CD14-positive monocyte (primary cell): ENCODE results near the gene GNG13. TPM values are rescaled to one million over a fixed set of nuclear protein-coding genes. Genes with fewer than 3 reads are reported as not detected.

Experiments
- DNase-seq, 3 donors: peaks; one replicate each; pipeline ENCODE4 v3.0.0-alpha.2; 2011 to 2022
- H2AFZ ChIP-seq: 2 replicates; pipeline ENCODE4 v1.6.0; 2012; ENCODE audit warnings: mild to moderate bottlenecking, low read depth, low read length, inconsistent platforms; ENCODE audit not compliant: insufficient read depth, poor library complexity, severe bottlenecking
- H3K27ac ChIP-seq, 2 donors: 1 replicate in 1 of 2; 2 replicates in 1 of 2; pipeline ENCODE4 v1.5.1; 2012 to 2013; ENCODE audit warnings: low read length in 2 of 2, control low read depth in 1 of 2, inconsistent platforms in 1 of 2, low read depth in 1 of 2, mild to moderate bottlenecking in 1 of 2
- H3K27me3 ChIP-seq, 2 donors: one replicate each; pipeline versions ENCODE4 v1.6.0 to v1.6.1; 2011 to 2013; ENCODE audit warnings: low read length in 2 of 2; ENCODE audit not compliant: control insufficient read depth in 2 of 2, insufficient read depth in 2 of 2
- H3K36me3 ChIP-seq, 2 donors: replicated peaks in 1 of 2; 1 replicate in 1 of 2; 2 replicates in 1 of 2; pipeline versions ENCODE4 v1.5.1 to v1.6.1; 2012 to 2013; ENCODE audit warnings: low read length in 2 of 2, control low read depth in 1 of 2, inconsistent platforms in 1 of 2, mild to moderate bottlenecking in 1 of 2; ENCODE audit not compliant: insufficient read depth in 2 of 2, control insufficient read depth in 1 of 2
- H3K4me1 ChIP-seq, 2 donors: 1 replicate in 1 of 2; 2 replicates in 1 of 2; pipeline versions ENCODE4 v1.5.1 to v1.6.1; 2012 to 2013; ENCODE audit warnings: low read length in 2 of 2, control low read depth in 1 of 2, inconsistent platforms in 1 of 2, mild to moderate bottlenecking in 1 of 2, moderate library complexity in 1 of 2; ENCODE audit not compliant: insufficient read depth in 2 of 2, control insufficient read depth in 1 of 2
- H3K4me2 ChIP-seq: replicated peaks from 2 replicates; pipeline ENCODE3; 2012; ENCODE audit warnings: low read length, moderate library complexity, mild to moderate bottlenecking; ENCODE audit not compliant: poor library complexity, severe bottlenecking; ENCODE audit errors: extremely low read depth
- H3K4me3 ChIP-seq, 3 experiments: fragments of 200-600 bp in 1 of 3; sonication (generic) in 1 of 3; replicated peaks in 1 of 3; 1 replicate in 2 of 3; 2 replicates in 1 of 3; pipeline ENCODE4 v1.5.1; 2011 to 2013; ENCODE audit warnings: low read length in 3 of 3, mild to moderate bottlenecking in 3 of 3, control low read depth in 2 of 3, low read depth in 2 of 3, inconsistent platforms in 1 of 3, moderate library complexity in 1 of 3
- H3K79me2 ChIP-seq: 2 replicates; pipeline ENCODE4 v1.6.0; 2012; ENCODE audit warnings: mild to moderate bottlenecking, control low read depth, inconsistent platforms, low read length, moderate library complexity; ENCODE audit not compliant: insufficient read depth
- H3K9ac ChIP-seq: 2 replicates; pipeline ENCODE4 v1.6.0; 2017; ENCODE audit warnings: low read length, mild to moderate bottlenecking; ENCODE audit not compliant: insufficient read depth, poor library complexity, severe bottlenecking
- H3K9me3 ChIP-seq, 2 donors: replicated peaks in 1 of 2; 1 replicate in 1 of 2; 2 replicates in 1 of 2; pipeline versions ENCODE4 v1.5.1 to v1.6.1; 2012 to 2013; ENCODE audit warnings: low read length in 2 of 2, control low read depth in 1 of 2; ENCODE audit not compliant: control insufficient read depth in 1 of 2, insufficient read depth in 1 of 2
- H4K20me1 ChIP-seq: 2 replicates; pipeline ENCODE4 v1.6.0; 2012; ENCODE audit warnings: mild to moderate bottlenecking, low read length, control low read depth, moderate library complexity; ENCODE audit not compliant: insufficient read depth
- H3K27ac Mint-ChIP-seq, 7 donors: one replicate each; pipeline ENCODE4 v1.8.0; 2020; ENCODE audit warnings: mild to moderate bottlenecking in 7 of 7, mixed read lengths in 7 of 7, moderate library complexity in 6 of 7, inconsistent platforms in 2 of 7
- H3K27me3 Mint-ChIP-seq, 3 donors: one replicate each; pipeline ENCODE4 v1.8.0; 2021 to 2022; ENCODE audit warnings: low read depth in 3 of 3, mild to moderate bottlenecking in 3 of 3, mixed read lengths in 3 of 3, moderate library complexity in 3 of 3, inconsistent platforms in 1 of 3
- H3K36me3 Mint-ChIP-seq, 2 donors: one replicate each; pipeline ENCODE4 v1.8.0; 2020; ENCODE audit warnings: mixed read lengths in 2 of 2, inconsistent platforms in 1 of 2, mild to moderate bottlenecking in 1 of 2
- H3K4me1 Mint-ChIP-seq: one replicate; pipeline ENCODE4 v1.8.0; 2020; ENCODE audit warnings: mild to moderate bottlenecking, mixed read lengths
- H3K4me3 Mint-ChIP-seq, 2 donors: one replicate each; pipeline ENCODE4 v1.8.0; 2020; ENCODE audit warnings: mild to moderate bottlenecking in 2 of 2, mixed read lengths in 2 of 2, moderate library complexity in 1 of 2
- H3K9me3 Mint-ChIP-seq, 7 donors: one replicate each; pipeline ENCODE4 v1.8.0; 2020 to 2022; ENCODE audit warnings: mixed read lengths in 7 of 7, mild to moderate bottlenecking in 6 of 7, moderate library complexity in 6 of 7, inconsistent platforms in 2 of 7
- WGBS: methylation state at CpG from one replicate; pipeline ENCODE4 v1.1.5; 2013; ENCODE audit warnings: missing lambda C conversion rate; ENCODE audit not compliant: insufficient coverage; 5-methylcytosine and 5-hydroxymethylcytosine counted together
- intact Hi-C, 2 donors: fragments of 100-400 bp; cut with micrococcal nuclease; formaldehyde crosslinking; loops; one replicate each; pipeline versions ENCODE4 v1.15.0 to v1.15.1; 2023
- polyA plus RNA-seq, 3 donors: library from polyadenylated mRNA; depleted of rRNA in 1 of 3; unstranded in 2 of 3; stranded (reverse) in 1 of 3; fragments of 300-500 nt in 2 of 3; fragments of >200 nt in 1 of 3; fragmentation: Illumina TruSeq in 2 of 3; gene quantifications; 1 replicate in 2 of 3; 2 replicates in 1 of 3; pipeline ENCODE4 v1.2.3, GENCODE V29; 2012 to 2021
- TF ChIP-seq, protein P1 (sequence below): fragments of 200-600 bp; IDR thresholded peaks from one replicate; pipeline ENCODE4 v1.8.0; 2022; ENCODE audit warnings: antibody characterized with exemption, mild to moderate bottlenecking

GNG13 gene
- polyA plus RNA-seq, 3 donors: not detected

DNA sequence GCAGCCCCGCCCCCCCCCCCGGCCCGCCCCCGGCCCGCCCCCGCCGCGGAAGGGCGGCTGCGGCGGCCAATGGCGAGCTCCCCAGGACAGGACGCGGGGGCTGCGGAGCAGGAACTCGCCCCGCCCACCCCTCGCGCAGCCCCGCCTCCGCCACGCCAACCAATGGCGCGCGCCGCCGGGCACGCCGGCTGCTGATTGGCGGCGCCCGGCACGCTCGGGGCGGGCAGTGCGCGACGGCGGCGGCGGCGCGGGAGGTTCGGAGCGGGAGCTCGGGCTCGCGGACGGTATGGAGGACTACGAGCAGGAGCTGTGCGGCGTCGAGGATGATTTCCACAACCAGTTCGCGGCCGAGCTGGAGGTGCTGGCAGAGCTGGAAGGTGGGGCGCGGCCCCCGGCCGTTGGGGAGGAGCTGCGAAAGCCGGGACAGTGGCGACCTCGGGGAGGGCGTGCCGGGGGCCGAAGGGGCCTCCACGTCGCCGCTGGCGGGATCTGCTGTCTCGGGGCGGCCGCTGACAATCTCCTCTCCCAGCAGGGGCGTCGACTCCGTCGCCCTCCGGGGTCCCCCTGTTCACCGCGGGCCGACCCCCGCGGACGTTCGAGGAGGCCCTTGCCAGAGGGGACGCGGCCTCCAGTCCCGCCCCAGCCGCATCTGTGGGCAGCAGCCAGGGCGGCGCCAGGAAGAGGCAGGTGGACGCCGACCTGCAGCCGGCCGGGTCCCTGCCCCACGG lies 12.0 kb downstream of the GNG13 start, which contains the start of gene CHTF18:
Gene CHTF18 (plus strand): TSS at position 222 of the 728 bp plus-strand sequence. CDS start 65 bp downstream, at position 287.
- Histone ChIP-seq H3K9me3 (no peaks in the 10 kb centered on the region), H2AFZ (peak within 1 kb of the TSS; percentile 89), H4K20me1 (peaks cover 38% of the 10 kb centered on the region), H3K4me1 (peaks cover 20 to 32% of the 10 kb centered on the region in 2 donors), H3K27me3 (no peaks in the 10 kb centered on the region), H3K9ac (peak within 1 kb of the TSS; percentile 88), H3K79me2 (peaks cover 24% of the 10 kb centered on the region), H3K36me3 (peaks cover 10 to 13% of the 10 kb centered on the region in 2 donors), H3K4me3 (peak within 1 kb of the TSS; percentile 90 to 92 (median 92)), H3K27ac (peak within 1 kb of the TSS in 1 of 2 donors; percentile 76), H3K4me2 (peak within 1 kb of the TSS; percentile 91)
- peak; percentile 88 to 93 (median 92) for DNase-seq
- H3K36me3 Mint-ChIP-seq: peaks cover 19 to 26% of the 10 kb centered on the region in 2 donors
- H3K4me1 Mint-ChIP-seq: peaks cover 15% of the 10 kb centered on the region
- under 1% methylated on average over 90 of the region's 97 CpGs for WGBS
- TF ChIP-seq, protein P1, sequence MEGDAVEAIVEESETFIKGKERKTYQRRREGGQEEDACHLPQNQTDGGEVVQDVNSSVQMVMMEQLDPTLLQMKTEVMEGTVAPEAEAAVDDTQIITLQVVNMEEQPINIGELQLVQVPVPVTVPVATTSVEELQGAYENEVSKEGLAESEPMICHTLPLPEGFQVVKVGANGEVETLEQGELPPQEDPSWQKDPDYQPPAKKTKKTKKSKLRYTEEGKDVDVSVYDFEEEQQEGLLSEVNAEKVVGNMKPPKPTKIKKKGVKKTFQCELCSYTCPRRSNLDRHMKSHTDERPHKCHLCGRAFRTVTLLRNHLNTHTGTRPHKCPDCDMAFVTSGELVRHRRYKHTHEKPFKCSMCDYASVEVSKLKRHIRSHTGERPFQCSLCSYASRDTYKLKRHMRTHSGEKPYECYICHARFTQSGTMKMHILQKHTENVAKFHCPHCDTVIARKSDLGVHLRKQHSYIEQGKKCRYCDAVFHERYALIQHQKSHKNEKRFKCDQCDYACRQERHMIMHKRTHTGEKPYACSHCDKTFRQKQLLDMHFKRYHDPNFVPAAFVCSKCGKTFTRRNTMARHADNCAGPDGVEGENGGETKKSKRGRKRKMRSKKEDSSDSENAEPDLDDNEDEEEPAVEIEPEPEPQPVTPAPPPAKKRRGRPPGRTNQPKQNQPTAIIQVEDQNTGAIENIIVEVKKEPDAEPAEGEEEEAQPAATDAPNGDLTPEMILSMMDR: no peak
- intact Hi-C loops: loop anchor here in 1 of 2 donors (2.0 kb wide), 1 partner anchor 18 kb away; no protein-coding TSS in a partner anchor
- H3K4me3 Mint-ChIP-seq: peak within 1 kb of the TSS; percentile 81 to 90
- H3K27ac Mint-ChIP-seq: peak within 1 kb of the TSS; percentile 24 to 90 (median 57)
- H3K27me3 Mint-ChIP-seq: no peaks in the 10 kb centered on the region
- H3K9me3 Mint-ChIP-seq: peaks cover 0 to 3% (median 0%) of the 10 kb centered on the region in 7 donors

DNA sequence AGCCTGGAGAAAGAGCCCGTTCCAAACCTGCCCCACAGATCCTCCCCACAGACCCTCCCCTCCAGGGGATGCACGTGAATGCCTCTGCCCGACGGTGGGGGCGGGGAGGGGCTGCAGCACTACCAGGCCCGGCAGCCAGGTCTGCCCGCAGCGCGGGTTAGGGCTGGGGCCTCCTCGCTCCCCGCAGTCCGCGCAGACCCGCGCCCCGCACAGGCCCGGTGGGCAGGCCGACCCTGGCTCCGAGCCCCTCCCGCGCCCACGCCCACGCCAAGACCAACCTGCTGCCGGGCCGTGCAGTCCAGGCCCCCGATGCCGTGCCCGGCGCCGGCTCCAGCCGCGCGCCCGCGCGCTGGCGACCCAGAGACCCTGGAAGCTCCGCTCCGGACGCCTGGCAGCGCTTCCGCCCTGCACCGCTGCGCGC lies 12.5 kb downstream of the GNG13 start, which contains the start of gene RPUSD1:
Gene RPUSD1 (minus strand): TSS at position 404 of the 421 bp plus-strand sequence. CDS start 644 bp downstream, outside the sequence.
- Histone ChIP-seq H3K27ac (peak within 1 kb of the TSS in 1 of 2 donors; percentile 76), H2AFZ (peak within 1 kb of the TSS; percentile 89), H3K4me2 (peak within 1 kb of the TSS; percentile 91), H3K4me3 (peak within 1 kb of the TSS; percentile 90 to 92 (median 92)), H3K27me3 (no peaks in the 10 kb centered on the region), H3K79me2 (peaks cover 24% of the 10 kb centered on the region), H3K9ac (peak within 1 kb of the TSS; percentile 88), H3K36me3 (peaks cover 7 to 13% of the 10 kb centered on the region in 2 donors), H3K9me3 (no peaks in the 10 kb centered on the region), H4K20me1 (peaks cover 38% of the 10 kb centered on the region), H3K4me1 (peaks cover 20 to 32% of the 10 kb centered on the region in 2 donors)
- Mint-ChIP-seq H3K9me3 (peaks cover 0 to 3% (median 0%) of the 10 kb centered on the region in 7 donors), H3K36me3 (peaks cover 19 to 25% of the 10 kb centered on the region in 2 donors), H3K4me3 (peak within 1 kb of the TSS; percentile 81 to 90), H3K4me1 (peaks cover 15% of the 10 kb centered on the region), H3K27me3 (no peaks in the 10 kb centered on the region), H3K27ac (peak within 1 kb of the TSS; percentile 24 to 90 (median 57))
- WGBS: under 1% methylated on average over 36 of the region's 45 CpGs
- peak in 1 of 3 donors; percentile 14 for DNase-seq
- TF ChIP-seq, protein P1: no peak
- intact Hi-C loops: loop anchor here in 1 of 2 donors (2.0 kb wide), 1 partner anchor 19 kb away; no protein-coding TSS in a partner anchor
